ENCODE results near the gene TRABD2B.

DNA sequence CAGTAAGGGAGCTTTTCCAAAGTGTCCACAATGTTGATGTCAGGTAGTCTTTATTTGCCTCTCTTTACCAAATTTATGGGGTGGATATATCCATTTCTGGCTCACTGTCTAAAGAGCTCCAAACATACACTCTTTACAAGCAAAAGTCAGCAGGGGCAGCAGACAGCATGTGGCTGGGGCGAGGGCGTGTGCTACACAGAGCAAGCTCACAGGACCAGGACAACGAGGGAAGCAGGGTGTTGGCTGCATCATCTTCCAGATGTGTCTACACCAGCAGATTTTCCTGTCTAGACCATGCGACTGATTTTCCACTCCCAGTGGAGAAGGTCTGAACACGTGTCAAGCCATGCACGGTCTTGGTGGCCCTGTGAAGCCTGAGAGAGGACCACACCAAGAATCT is 123.8 kb downstream of the TRABD2B start:
- TF ChIP-seq CTCF (IDR thresholded peaks at IDR 0.05; ENCODE audit: borderline replicate concordance, extremely low read depth, low read length, poor library complexity, severe bottlenecking) (no peak), EZH2 (IDR thresholded peaks at IDR 0.05; ENCODE audit: borderline replicate concordance, low read depth, low read length, severe bottlenecking) (no peak)

Data from DND-41 (cell line).